ENCODE results near the gene GNG5. TPM values are rescaled to one million over a fixed set of nuclear protein-coding genes. Genes with fewer than 3 reads are reported as not detected.
"Not testable (repeated sequence)": the region's sequence is repeated elsewhere in the genome, so short reads cannot be mapped to it uniquely, and the experiment has no call there.

The GNG5 gene
- polyA plus RNA-seq, 3 donors: 144 to 183 (median 165) TPM

- peak in 5 of 11 donors; percentile 2 to 15 (median 11) for DNase-seq (ENCODE audit: extremely low read depth in 1 of 11, low read depth in 9 of 11, low spot score in 4 of 11)
Measured at GRCh38 chr1:84504580-84505492, 1.5 kb downstream of the GNG5 start.

GRCh38 chr1:84502927-84503326 lies 3.5 kb downstream of the GNG5 start:
- DNase-seq (ENCODE audit: extremely low read depth in 1 of 11, low read depth in 9 of 11, low spot score in 4 of 11): no peak

GRCh38 chr1:84497631-84498275 lies 8.6 kb downstream of the GNG5 start:
- no peak for DNase-seq (ENCODE audit: extremely low read depth in 1 of 11, low read depth in 9 of 11, low spot score in 4 of 11)

GRCh38 chr1:84496498-84496897 lies 9.9 kb downstream of the GNG5 start:
- DNase-seq (ENCODE audit: extremely low read depth in 1 of 11, low read depth in 9 of 11, low spot score in 4 of 11): no peak

- no peak for DNase-seq (ENCODE audit: extremely low read depth in 1 of 11, low read depth in 9 of 11, low spot score in 4 of 11)
Measured at GRCh38 chr1:84493747-84494146, 12.6 kb downstream of the GNG5 start.

GRCh38 chr1:84492726-84493125 lies 13.7 kb downstream of the GNG5 start:
- DNase-seq (ENCODE audit: extremely low read depth in 1 of 11, low read depth in 9 of 11, low spot score in 4 of 11): no peak

GRCh38 chr1:84489766-84490165 lies 16.6 kb downstream of the GNG5 start:
- no peak for DNase-seq (ENCODE audit: extremely low read depth in 1 of 11, low read depth in 9 of 11, low spot score in 4 of 11)

GRCh38 chr1:84488107-84488506 lies 18.3 kb downstream of the GNG5 start:
- no peak for DNase-seq (ENCODE audit: extremely low read depth in 1 of 11, low read depth in 9 of 11, low spot score in 4 of 11)

GRCh38 chr1:84481317-84481716 lies 25.1 kb downstream of the GNG5 start:
- DNase-seq (ENCODE audit: extremely low read depth in 1 of 11, low read depth in 9 of 11, low spot score in 4 of 11): no peak

GRCh38 chr1:84480650-84481049 lies 25.7 kb downstream of the GNG5 start:
- DNase-seq (ENCODE audit: extremely low read depth in 1 of 11, low read depth in 9 of 11, low spot score in 4 of 11): no peak

- peak in 3 of 11 donors; percentile 1 to 3 (median 2) for DNase-seq (ENCODE audit: extremely low read depth in 1 of 11, low read depth in 9 of 11, low spot score in 4 of 11)
Measured at GRCh38 chr1:84479998-84480397, 26.4 kb downstream of the GNG5 start.

- peak; percentile 63 to 85 (median 81) for DNase-seq (ENCODE audit: extremely low read depth in 1 of 11, low read depth in 9 of 11, low spot score in 4 of 11)
Measured at GRCh38 chr1:84478876-84479868, 27.2 kb downstream of the GNG5 start, which contains the start of gene RPF1. RPF1 (plus strand) TSS chr1:84479266; CDS start chr1:84479282, 16 bp downstream.

- DNase-seq (ENCODE audit: extremely low read depth in 1 of 11, low read depth in 9 of 11, low spot score in 4 of 11): no peak
Measured at GRCh38 chr1:84476225-84476624, 30.2 kb downstream of the GNG5 start.

- no peak for DNase-seq (ENCODE audit: extremely low read depth in 1 of 11, low read depth in 9 of 11, low spot score in 4 of 11)
Measured at GRCh38 chr1:84467298-84467697, 39.1 kb downstream of the GNG5 start.

GRCh38 chr1:84462118-84462517 lies 44.3 kb downstream of the GNG5 start:
- no peak for DNase-seq (ENCODE audit: extremely low read depth in 1 of 11, low read depth in 9 of 11, low spot score in 4 of 11)

- no peak for DNase-seq (ENCODE audit: extremely low read depth in 1 of 11, low read depth in 9 of 11, low spot score in 4 of 11)
Measured at GRCh38 chr1:84452436-84452835, 53.9 kb downstream of the GNG5 start.

GRCh38 chr1:84450910-84451309 lies 55.5 kb downstream of the GNG5 start:
- DNase-seq (ENCODE audit: extremely low read depth in 1 of 11, low read depth in 9 of 11, low spot score in 4 of 11): no peak

- not testable (repeated sequence) for DNase-seq (ENCODE audit: extremely low read depth in 1 of 11, low read depth in 9 of 11, low spot score in 4 of 11)
Measured at GRCh38 chr1:84448704-84449103, 57.7 kb downstream of the GNG5 start.
